ENCODE data around the gene TUBAL3.

GRCh38 chr10:5434017-5434753 lies 29.6 kb upstream of the TUBAL3 start:
- peak; percentile 76 for TF ChIP-seq CTCF (conservative IDR thresholded peaks at IDR 0.05)
- TF ChIP-seq EZH2 (IDR thresholded peaks at IDR 0.05; ENCODE audit: low read depth): no peak
